NCI-H1417 (cell line): ENCODE results near the gene SLC27A4.
"Not testable (repeated sequence)": the region's sequence is repeated elsewhere in the genome, so short reads cannot be mapped to it uniquely, and the experiment has no call there.

Experiments
- DNase-seq, 3 experiments: peaks; one replicate each; lab custom pipeline; 2025; lab: John Stamatoyannopoulos, UW

Gene SLC27A4

GRCh38 chr9:128324401-128324800, 15.9 kb upstream of the SLC27A4 start:
- no peak for DNase-seq

- DNase-seq: no peak
Observed at GRCh38 chr9:128325629-128326028, 14.7 kb upstream of the SLC27A4 start.

DNA sequence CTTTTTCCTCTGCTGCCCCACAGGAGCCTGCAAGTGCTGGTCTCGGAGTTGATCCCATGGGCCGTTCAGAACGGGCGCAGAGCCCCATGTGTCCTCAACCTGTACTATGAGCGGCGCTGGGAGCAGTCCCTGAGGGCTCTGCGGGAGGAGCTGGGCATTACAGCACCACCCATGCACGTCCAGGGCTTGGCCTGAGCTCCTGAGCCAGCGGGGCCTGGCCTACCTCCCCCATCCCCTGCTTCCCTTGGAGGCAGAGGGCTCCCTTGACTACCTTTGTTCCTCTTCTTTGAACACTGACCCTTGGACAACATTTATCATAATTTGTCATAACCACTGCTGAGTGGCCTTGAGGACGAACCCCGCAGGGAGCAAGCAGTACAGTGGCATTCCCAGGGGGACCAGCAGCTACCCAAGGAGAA, 6.9 kb upstream of the SLC27A4 start:
- no peak for DNase-seq

DNA sequence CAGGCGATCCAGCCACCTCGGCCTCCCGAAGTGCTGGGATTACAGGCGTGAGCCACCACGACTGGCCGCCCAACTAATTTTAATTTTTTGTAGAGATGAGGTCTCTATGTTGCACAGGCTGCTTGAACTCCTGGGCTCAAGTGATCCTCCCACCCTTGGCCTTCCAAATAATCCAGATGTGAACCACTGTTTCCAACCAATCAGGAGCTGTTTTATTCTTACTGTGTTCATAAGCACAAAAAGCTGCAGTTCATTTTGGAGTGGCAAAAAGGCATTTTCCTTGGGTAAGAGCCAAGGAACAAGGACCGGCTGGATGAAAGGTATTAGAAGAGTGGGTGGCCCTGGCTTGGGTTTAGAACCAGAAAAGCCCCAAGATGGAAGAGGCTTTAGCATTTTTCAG, 5.2 kb upstream of the SLC27A4 start:
- DNase-seq: no peak

GRCh38 chr9:128335914-128336313, 4.4 kb upstream of the SLC27A4 start:
- no peak for DNase-seq

DNA sequence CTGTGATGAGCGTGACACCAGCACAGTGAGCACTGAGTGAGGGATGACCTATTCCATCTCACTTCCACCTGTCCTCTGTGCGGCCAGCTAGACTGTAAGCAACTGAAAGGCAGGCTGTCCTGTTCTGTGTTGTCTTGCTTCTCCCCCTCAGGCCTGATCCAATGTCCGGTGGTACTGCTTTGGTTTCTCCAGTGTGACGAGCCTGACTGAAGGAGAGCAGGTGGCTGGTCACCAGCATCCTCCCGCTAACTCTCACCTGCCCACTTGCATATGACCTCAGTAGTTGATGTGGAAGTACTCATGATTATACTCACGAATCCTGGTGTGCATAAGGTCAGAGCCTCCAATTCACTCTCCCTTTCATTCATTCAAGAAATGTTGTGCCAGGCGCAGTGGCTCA, 2.4 kb upstream of the SLC27A4 start:
- no peak for DNase-seq

- DNase-seq: not testable (repeated sequence)
Observed at GRCh38 chr9:128338852-128339614, 1.3 kb upstream of the SLC27A4 start.

DNA sequence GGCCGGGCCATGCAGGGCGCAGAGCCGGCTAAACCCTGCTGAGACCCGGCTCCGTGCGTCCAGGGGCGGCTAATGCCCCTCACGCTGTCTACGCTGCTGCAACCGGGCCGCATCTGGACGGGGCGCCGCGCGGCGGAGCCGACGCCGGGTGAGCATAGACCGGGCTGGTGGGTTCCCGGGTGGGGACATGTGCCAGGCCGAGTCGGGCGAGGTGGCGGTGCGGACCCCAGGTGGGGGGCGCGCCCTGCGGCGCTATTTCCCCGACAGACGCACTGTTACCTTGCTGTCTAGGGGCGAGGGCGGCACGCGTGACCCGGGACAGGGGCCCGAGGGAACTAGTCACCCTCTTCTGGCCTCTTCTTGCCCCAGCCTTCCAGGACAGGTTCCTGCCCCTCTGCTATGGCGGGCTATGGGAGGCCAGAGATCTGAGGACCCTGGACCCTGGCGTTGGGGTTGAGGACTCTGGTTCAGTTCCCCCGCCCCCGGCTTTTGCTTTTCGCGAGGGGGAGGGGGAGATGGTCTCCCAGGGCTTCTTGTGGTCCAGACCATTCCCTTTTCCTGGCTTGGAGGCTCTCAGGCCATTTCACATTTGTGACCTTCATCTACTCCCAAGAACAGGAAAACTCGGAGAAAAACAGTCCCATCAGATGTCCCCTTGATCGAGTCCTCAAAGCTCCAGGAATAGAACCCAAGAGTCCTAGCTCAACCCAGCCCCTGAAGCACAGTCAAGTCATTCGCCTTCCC, 536 bp downstream of the SLC27A4 start:
- peak in 1 of 3 experiments; percentile 66 for DNase-seq

DNA sequence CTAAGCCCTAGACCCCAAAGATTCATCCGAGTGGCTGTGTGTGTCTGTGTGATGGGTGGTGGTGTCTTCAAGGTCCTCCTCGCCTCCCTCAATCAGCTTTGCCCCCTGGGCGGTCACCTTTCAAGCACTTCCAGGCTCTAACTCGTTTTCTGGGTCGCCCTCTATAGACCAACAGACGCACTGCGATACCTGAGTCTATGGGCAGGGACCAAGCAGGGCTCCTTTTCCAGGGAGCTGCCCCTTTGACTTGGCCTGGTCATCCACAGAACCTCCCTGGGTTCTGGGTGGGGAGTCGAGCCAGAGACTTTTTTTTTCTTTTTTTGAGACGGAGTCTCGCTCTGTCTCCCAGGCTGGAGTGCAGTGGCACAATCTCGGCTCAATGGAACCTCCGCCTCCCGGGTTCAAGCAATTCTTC, 1.1 kb downstream of the SLC27A4 start:
- peak; percentile 31 to 83 (median 75) for DNase-seq

- DNase-seq: no peak
Observed at GRCh38 chr9:128342971-128343680, 2.8 kb downstream of the SLC27A4 start.

GRCh38 chr9:128343855-128344254, 3.5 kb downstream of the SLC27A4 start:
- DNase-seq: no peak

DNA sequence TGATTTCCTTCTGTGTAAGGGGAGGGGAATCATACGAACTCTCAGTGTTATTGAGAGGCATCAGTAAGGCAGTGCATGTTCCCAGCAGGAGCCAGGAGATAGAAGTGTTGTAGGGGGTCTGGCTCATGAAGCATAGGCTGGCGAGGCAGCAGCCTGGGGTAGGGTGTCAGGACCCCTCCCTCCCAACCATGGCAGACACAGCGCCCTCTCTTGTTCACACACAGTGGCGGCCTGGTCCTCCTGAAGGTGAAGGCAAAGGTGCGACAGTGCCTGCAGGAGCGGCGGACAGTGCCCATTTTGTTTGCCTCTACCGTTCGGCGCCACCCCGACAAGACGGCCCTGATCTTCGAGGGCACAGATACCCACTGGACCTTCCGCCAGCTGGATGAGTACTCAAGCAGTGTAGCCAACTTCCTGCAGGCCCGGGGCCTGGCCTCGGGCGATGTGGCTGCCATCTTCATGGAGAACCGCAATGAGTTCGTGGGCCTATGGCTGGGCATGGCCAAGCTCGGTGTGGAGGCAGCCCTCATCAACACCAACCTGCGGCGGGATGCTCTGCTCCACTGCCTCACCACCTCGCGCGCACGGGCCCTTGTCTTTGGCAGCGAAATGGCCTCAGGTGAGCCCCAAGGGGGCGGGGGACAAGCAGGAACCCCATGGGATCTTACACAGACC, 4.7 kb downstream of the SLC27A4 start:
- DNase-seq: no peak

GRCh38 chr9:128349125-128349524, 8.8 kb downstream of the SLC27A4 start:
- DNase-seq: no peak

GRCh38 chr9:128349772-128350171, 9.4 kb downstream of the SLC27A4 start:
- no peak for DNase-seq

- no peak for DNase-seq
Observed at GRCh38 chr9:128355451-128355850, 15.1 kb downstream of the SLC27A4 start.

DNA sequence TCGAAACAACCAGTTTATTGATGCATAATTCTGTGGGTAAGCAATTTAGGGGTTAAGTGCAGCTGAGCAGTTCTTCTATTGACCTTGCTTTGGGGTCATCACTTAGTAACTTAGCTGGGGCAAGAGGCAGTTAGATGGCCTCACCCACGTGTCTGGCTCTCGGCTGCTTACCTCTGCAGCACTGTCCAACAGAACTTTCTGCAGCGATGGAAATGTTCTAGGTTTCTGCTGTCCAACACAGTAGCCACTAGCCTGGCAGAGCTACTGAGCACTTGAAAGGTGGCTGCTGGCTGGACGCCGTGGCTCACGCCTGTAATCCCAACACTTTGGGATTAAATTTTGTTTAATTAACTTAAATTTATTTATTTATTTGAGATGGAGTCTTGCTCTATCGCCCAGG, 17.8 kb downstream of the SLC27A4 start:
- DNase-seq: no peak

GRCh38 chr9:128358861-128359260, 18.5 kb downstream of the SLC27A4 start:
- no peak for DNase-seq

DNA sequence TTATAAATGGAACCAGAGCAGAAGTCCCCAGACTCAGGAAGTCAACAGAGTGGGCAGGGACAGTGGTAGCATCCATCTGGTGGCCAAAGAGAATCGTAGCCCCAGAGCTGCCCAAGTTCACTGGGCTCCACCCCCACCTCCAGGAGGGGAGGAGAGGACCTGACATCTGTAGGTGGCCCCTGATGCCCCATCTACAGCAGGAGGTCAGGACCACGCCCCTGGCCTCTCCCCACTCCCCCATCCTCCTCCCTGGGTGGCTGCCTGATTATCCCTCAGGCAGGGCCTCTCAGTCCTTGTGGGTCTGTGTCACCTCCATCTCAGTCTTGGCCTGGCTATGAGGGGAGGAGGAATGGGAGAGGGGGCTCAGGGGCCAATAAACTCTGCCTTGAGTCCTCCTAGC, 20.5 kb downstream of the SLC27A4 start:
- no peak for DNase-seq

DNA sequence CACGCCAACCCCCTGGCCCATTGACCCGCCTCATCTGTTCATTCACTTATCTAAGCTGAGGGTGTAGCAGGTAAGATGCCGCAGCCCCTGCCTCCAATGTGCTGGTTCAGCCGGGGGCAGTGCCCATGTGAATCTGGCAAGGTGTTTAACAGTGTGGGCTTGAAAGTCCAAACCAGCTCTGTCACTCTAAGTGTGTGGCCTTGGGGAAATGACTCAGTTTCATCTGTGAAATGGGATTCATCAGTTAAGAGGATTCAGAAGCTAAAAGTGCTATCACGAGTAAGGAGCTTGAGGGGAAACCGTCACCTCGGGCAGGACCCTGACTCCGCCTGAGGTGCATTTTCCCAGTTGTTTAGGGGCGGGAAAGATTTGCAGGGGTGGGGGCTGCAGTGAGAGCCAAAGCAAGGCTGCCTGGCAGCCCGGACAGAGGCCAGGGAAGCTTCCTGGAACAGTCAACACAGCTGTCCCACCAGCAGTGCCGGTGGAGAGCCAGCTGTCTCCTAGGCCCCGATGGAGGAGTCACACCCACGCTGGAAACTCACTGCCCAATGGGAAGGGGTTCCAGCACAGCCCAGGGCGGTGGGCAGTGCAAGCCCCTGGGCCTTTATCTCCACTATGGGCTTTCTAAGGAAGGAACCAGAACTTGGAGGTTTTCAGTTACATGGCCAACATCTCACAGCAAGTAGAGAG, 21.1 kb downstream of the SLC27A4 start:
- DNase-seq: no peak

DNA sequence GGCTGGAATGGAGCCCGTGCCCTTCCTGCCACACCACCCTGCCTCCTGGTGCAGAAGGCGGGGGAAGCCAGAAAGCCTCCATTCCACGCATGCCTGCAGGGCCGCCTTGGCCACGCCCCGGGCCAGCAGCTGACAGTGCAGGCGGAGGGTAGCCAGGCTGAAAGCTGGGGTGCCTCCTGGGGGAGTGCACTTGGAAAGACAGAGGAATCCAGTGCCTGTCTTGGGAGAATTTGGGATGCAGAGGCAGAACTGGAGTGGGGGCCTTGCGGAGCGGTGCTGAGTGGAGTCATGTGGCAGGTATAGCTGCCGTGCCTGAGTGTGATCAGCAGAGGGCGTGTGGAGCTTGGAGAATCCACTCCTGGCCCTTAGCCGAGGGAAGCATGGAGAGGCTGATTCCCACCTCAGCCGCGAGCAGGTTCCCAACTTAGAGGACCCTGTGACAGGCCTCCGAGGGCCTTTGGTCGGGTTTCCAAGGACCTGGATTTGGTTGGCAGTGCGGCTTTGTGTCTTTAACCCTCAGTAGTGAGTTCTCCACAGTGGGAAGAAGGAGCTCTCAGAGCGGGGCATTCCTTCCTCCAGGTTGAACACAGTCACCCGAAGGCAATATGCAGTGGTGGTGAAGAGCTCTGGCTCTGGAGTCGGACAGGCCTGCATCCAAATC, 21.8 kb downstream of the SLC27A4 start:
- peak; percentile 65 to 89 (median 78) for DNase-seq

DNA sequence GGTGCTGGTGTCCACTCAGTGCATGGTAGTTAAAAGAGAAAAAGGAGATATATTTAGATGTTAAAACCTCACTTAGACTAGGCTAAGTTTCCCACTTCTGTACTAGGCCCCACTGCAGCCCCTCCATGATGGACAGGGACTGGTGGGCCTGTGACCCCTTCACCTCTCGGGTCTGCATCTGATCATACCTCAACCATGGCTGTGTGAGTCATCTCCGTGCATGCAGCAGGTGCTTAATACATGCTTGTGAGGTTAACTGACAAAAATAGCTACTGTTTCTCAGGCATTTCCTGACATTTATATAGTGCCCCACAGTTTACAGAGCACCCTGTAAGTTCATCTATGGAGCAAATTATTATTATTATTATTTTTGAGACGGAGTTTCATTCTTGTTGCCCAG, 22.4 kb downstream of the SLC27A4 start:
- no peak for DNase-seq
